SK-N-SH (cell line): ENCODE results near the gene CRIP2. TPM values are rescaled to one million over a fixed set of nuclear protein-coding genes. Genes with fewer than 3 reads are reported as not detected.

Source experiments
- CTCF ChIA-PET: fragments of 300-600, 350-600 bp; formaldehyde crosslinking; extraction: SDS; loops from one replicate; lab custom pipeline; 2021; lab: Yijun Ruan, JAX
- POLR2A ChIA-PET: fragments of 350-600 bp; sonication (Branson Sonifier 250); formaldehyde crosslinking; extraction: SDS; loops from one replicate; lab custom pipeline; 2020; ENCODE audit warnings: antibody characterized with exemption, inconsistent platforms; lab: Yijun Ruan, JAX
- DNase-seq: peaks from one replicate; pipeline ENCODE4 v3.0.0; 2012
- H2AFZ ChIP-seq: fragments of 200-600 bp; sonication (generic); 2 replicates; pipeline ENCODE4 v1.8.1; 2016; ENCODE audit warnings: antibody characterized with exemption, mild to moderate bottlenecking, low read depth
- H3F3A ChIP-seq: fragments of 200-600 bp; sonication (generic); replicated peaks from 2 replicates; pipeline ENCODE3; 2016; ENCODE audit warnings: antibody characterized with exemption, mild to moderate bottlenecking; ENCODE audit not compliant: insufficient read depth
- H3K27ac ChIP-seq, 2 experiments: fragments of 200-500 bp in 1 of 2; fragments of 200-600 bp in 1 of 2; sonication (Bioruptor generic) in 1 of 2; sonication (generic), shearing (Covaris generic) in 1 of 2; 2 replicates each; pipeline versions ENCODE4 v1.5.1 to v1.6.1; 2014 to 2016; ENCODE audit warnings: low read depth in 2 of 2, inconsistent platforms in 1 of 2, low read length in 1 of 2, mild to moderate bottlenecking in 1 of 2, mixed read lengths in 1 of 2
- H3K27me3 ChIP-seq: fragments of 200-600 bp; sonication (generic), shearing (Covaris generic); 2 replicates; pipeline ENCODE4 v1.6.1; 2016; ENCODE audit warnings: mixed run types; ENCODE audit not compliant: insufficient read depth
- H3K36me3 ChIP-seq, 2 experiments: fragments of 200-500 bp in 1 of 2; fragments of 200-600 bp in 1 of 2; sonication (Bioruptor generic) in 1 of 2; sonication (generic) in 1 of 2; replicated peaks in 1 of 2; 2 replicates each; pipeline versions ENCODE3 to v1.5.1; 2014 to 2016; ENCODE audit warnings: low read length in 1 of 2, mild to moderate bottlenecking in 1 of 2; ENCODE audit not compliant: insufficient read depth in 2 of 2, control insufficient read depth in 1 of 2
- H3K4me1 ChIP-seq, 2 experiments: fragments of 200-500 bp in 1 of 2; fragments of 200-600 bp in 1 of 2; sonication (Bioruptor generic) in 1 of 2; sonication (generic), shearing (Covaris generic) in 1 of 2; 2 replicates each; pipeline versions ENCODE4 v1.5.1 to v1.6.1; 2014 to 2016; ENCODE audit warnings: low read depth in 1 of 2, low read length in 1 of 2, mixed run types in 1 of 2; ENCODE audit not compliant: insufficient read depth in 2 of 2, control insufficient read depth in 1 of 2
- H3K4me2 ChIP-seq: fragments of 200-600 bp; sonication (generic), shearing (Covaris generic); 2 replicates; pipeline ENCODE4 v1.6.1; 2017; ENCODE audit warnings: mixed run types
- H3K4me3 ChIP-seq, 2 experiments: fragments of 200-500 bp in 1 of 2; fragments of 200-600 bp in 1 of 2; sonication (Bioruptor generic) in 1 of 2; sonication (generic), shearing (Covaris generic) in 1 of 2; 2 replicates each; pipeline versions ENCODE4 v1.5.1 to v1.8.1; 2014 to 2016; ENCODE audit warnings: low read depth in 2 of 2, inconsistent platforms in 1 of 2, low read length in 1 of 2, mild to moderate bottlenecking in 1 of 2, mixed read lengths in 1 of 2, moderate library complexity in 1 of 2
- H3K79me2 ChIP-seq: fragments of 200-600 bp; sonication (generic); 2 replicates; pipeline ENCODE4 v1.8.1; 2017; ENCODE audit warnings: mild to moderate bottlenecking; ENCODE audit not compliant: insufficient read depth
- H3K9ac ChIP-seq: fragments of 200-600 bp; sonication (generic); 2 replicates; pipeline ENCODE4 v1.6.1; 2017; ENCODE audit warnings: mixed run types
- H3K9me2 ChIP-seq: fragments of 200-600 bp; sonication (generic); 2 replicates; pipeline ENCODE4 v1.6.1; 2017; ENCODE audit warnings: mixed run types
- H3K9me3 ChIP-seq: fragments of 200-600 bp; sonication (generic); 2 replicates; pipeline ENCODE4 v1.6.1; 2017; ENCODE audit warnings: mixed run types, mild to moderate bottlenecking, moderate library complexity
- H4K20me1 ChIP-seq: fragments of 200-600 bp; sonication (generic); 2 replicates; pipeline ENCODE4 v1.6.1; 2017; ENCODE audit warnings: mild to moderate bottlenecking, mixed run types; ENCODE audit not compliant: insufficient read depth
- CHD2 ChIP-seq: fragments of 150-350 bp; IDR thresholded peaks from 2 replicates; pipeline ENCODE4 v1.6.1; 2018; ENCODE audit warnings: low read length; ENCODE audit not compliant: partially characterized antibody
- ELF1 ChIP-seq: IDR thresholded peaks from 2 replicates; pipeline ENCODE4 v1.4.0; 2012
- EP300 ChIP-seq, 2 experiments: IDR thresholded peaks; 2 replicates each; pipeline versions ENCODE4 v1.4.0 to v1.6.1; 2012; ENCODE audit warnings: borderline replicate concordance in 1 of 2, low read depth in 1 of 2, low read length in 1 of 2
- FOXM1 ChIP-seq: IDR thresholded peaks from 2 replicates; pipeline ENCODE4 v1.4.0; 2012; ENCODE audit warnings: low read depth, mild to moderate bottlenecking
- GABPA ChIP-seq: IDR thresholded peaks from 2 replicates; pipeline ENCODE4 v1.4.0; 2012; ENCODE audit warnings: low read depth, mild to moderate bottlenecking
- GATA2 ChIP-seq: sonication (generic); formaldehyde crosslinking; IDR thresholded peaks from 2 replicates; pipeline ENCODE4 v1.5.0; 2020; ENCODE audit warnings: mild to moderate bottlenecking, missing genetic modification reagents
- IRF3 ChIP-seq: fragments of 150-350 bp; IDR thresholded peaks from 2 replicates; pipeline ENCODE4 v1.6.1; 2016; ENCODE audit warnings: mild to moderate bottlenecking, low read depth, low read length
- MEF2A ChIP-seq: IDR thresholded peaks from 2 replicates; pipeline ENCODE4 v1.4.0; 2012; ENCODE audit warnings: low read depth, borderline replicate concordance
- MXI1 ChIP-seq: IDR thresholded peaks from 2 replicates; pipeline ENCODE4 v1.6.1; 2012; ENCODE audit warnings: mild to moderate bottlenecking, low read depth, low read length, improper control_type of control experiment
- PBX3 ChIP-seq: IDR thresholded peaks from 2 replicates; pipeline ENCODE4; 2012
- POLR2AphosphoS5 ChIP-seq: IDR thresholded peaks from 2 replicates; pipeline ENCODE4 v1.6.1; 2012; ENCODE audit warnings: low read depth, low read length
- RFX5 ChIP-seq: IDR thresholded peaks from 2 replicates; pipeline ENCODE4 v1.6.1; 2012; ENCODE audit warnings: mild to moderate bottlenecking, improper control_type of control experiment, low read length
- RXRA ChIP-seq: IDR thresholded peaks from 2 replicates; pipeline ENCODE4 v1.4.0; 2012; ENCODE audit warnings: low read depth, mild to moderate bottlenecking, borderline replicate concordance
- TEAD4 ChIP-seq: IDR thresholded peaks from 2 replicates; pipeline ENCODE4 v1.4.0; 2012; ENCODE audit warnings: mild to moderate bottlenecking, borderline replicate concordance; ENCODE audit not compliant: insufficient read depth
- USF1 ChIP-seq: IDR thresholded peaks from 2 replicates; pipeline ENCODE4 v1.4.0; 2012; ENCODE audit warnings: low read depth, borderline replicate concordance
- USF2 ChIP-seq: fragments of 150-350 bp; IDR thresholded peaks from 2 replicates; pipeline ENCODE4 v1.6.1; 2017; ENCODE audit warnings: antibody characterized with exemption, low read length, low read depth, borderline replicate concordance
- ZBTB33 ChIP-seq: IDR thresholded peaks from 2 replicates; pipeline ENCODE4 v1.4.0; 2012; ENCODE audit warnings: low read depth, borderline replicate concordance
- WGBS: methylation state at CpG from one replicate; pipeline ENCODE4 v1.1.6; 2017; ENCODE audit warnings: low lambda C conversion rate; 5-methylcytosine and 5-hydroxymethylcytosine counted together
- polyA plus RNA-seq, 3 experiments: library from polyadenylated mRNA; depleted of rRNA; stranded (reverse); fragments of >200 nt; gene quantifications; 2 replicates each; pipeline ENCODE4 v1.2.3, GENCODE V29; 2012

Gene CRIP2
- polyA plus RNA-seq, 1 of the 3 experiments (the other 2 are of a cell fraction) = 335 TPM

- no peak for DNase-seq
- TF ChIP-seq CHD2 = no peak
- TF ChIP-seq PBX3 = no peak
- TF ChIP-seq ELF1 = no peak
- no peak for TF ChIP-seq USF1
- no peak for TF ChIP-seq GABPA
- H3K36me3 ChIP-seq = peaks cover 3 to 51% of the 10 kb centered on the region in 2 experiments
- WGBS = 93% methylated on average over 13 of the region's 26 CpGs
- ChIA-PET CTCF (interaction anchor here (1.4 to 2.9 kb wide), 5 partner anchors 10 to 82 kb away, joined by 3 to 22 read pairs (median 5); no protein-coding TSS in a partner anchor), POLR2A (no interaction called here)
- no peaks in the 10 kb centered on the region for H3F3A ChIP-seq
- no peaks in the 10 kb centered on the region for H3K9me2 ChIP-seq
- H3K4me2 ChIP-seq = no peak overlapping the region
- no peak overlapping the region for H3K9ac ChIP-seq
- no peaks in the 10 kb centered on the region for H3K9me3 ChIP-seq
- no peak overlapping the region; a peak in 1 of 4 replicates for H3K27ac ChIP-seq
- peaks cover 0 to 11% of the 10 kb centered on the region in 2 experiments; a peak in 1 of 4 replicates for H3K4me1 ChIP-seq
- no peak overlapping the region for H3K4me3 ChIP-seq
- peaks cover 45% of the 10 kb centered on the region for H3K79me2 ChIP-seq
- no peak overlapping the region for H2AFZ ChIP-seq
- peaks cover 24% of the 10 kb centered on the region for H4K20me1 ChIP-seq
- no peaks in the 10 kb centered on the region for H3K27me3 ChIP-seq
Measured at GRCh38 chr14:105445901-105446845, 28.4 kb upstream of the CRIP2 start.

GRCh38 chr14:105446971-105447370 lies 27.6 kb upstream of the CRIP2 start:
- Histone ChIP-seq H3K4me2 (no peak overlapping the region), H3K79me2 (peaks cover 45% of the 10 kb centered on the region), H3K9me3 (no peaks in the 10 kb centered on the region), H3K4me1 (peaks cover 0 to 16% of the 10 kb centered on the region in 2 experiments; a peak in 1 of 4 replicates), H3K9ac (no peak overlapping the region), H3K9me2 (no peaks in the 10 kb centered on the region), H3K27me3 (no peaks in the 10 kb centered on the region), H3F3A (no peaks in the 10 kb centered on the region), H3K36me3 (peaks cover 5 to 52% of the 10 kb centered on the region in 2 experiments), H2AFZ (no peak overlapping the region), H3K4me3 (no peak overlapping the region), H4K20me1 (peaks cover 24% of the 10 kb centered on the region), H3K27ac (peak overlapping the region in 1 of 2 experiments; percentile 8; a peak in 1 of 4 replicates)
- TF ChIP-seq GABPA = no peak
- no peak for TF ChIP-seq PBX3
- no peak for TF ChIP-seq RFX5
- no peak for TF ChIP-seq MXI1
- TF ChIP-seq GATA2 (CRISPR knock-in tag) = no peak
- TF ChIP-seq FOXM1 = no peak
- TF ChIP-seq TEAD4 = no peak
- no peak for TF ChIP-seq USF2
- TF ChIP-seq ZBTB33 = no peak
- no peak for TF ChIP-seq EP300 (IDR thresholded peaks at IDR 0.05; ENCODE audit: borderline replicate concordance in 1 of 2, low read depth in 1 of 2, low read length in 1 of 2)
- no peak for TF ChIP-seq RXRA
- no peak for TF ChIP-seq IRF3
- TF ChIP-seq POLR2AphosphoS5 = no peak
- no peak for TF ChIP-seq MEF2A
- ChIA-PET POLR2A (no interaction called here), CTCF (interaction anchor here (1.0 to 2.9 kb wide), 8 partner anchors 9 to 81 kb away, joined by 3 to 22 read pairs (median 6); no protein-coding TSS in a partner anchor)
- no peak for DNase-seq
- WGBS = 86% methylated on average over 3 of the region's 14 CpGs
